IMR-90 (cell line): ENCODE data around the gene CCR8. TPM values are rescaled to one million over a fixed set of nuclear protein-coding genes. Genes with fewer than 3 reads are reported as not detected.

ENCODE experiments used
- ATAC-seq: fragments of 200-7000 bp; cut with Tn5 transposase; 2 replicates; pipeline ENCODE4 v1.9.1; 2020; ENCODE audit warnings: low read depth, mild to moderate bottlenecking, moderate library complexity
- BruUV-seq: library from RNA; stranded (reverse); fragments of 400-500 nt; replicated peaks from 2 replicates; lab custom pipeline; 2021; lab: Mats Ljungman, UMichigan
- CTCF ChIA-PET: fragments of 300-600 bp; formaldehyde crosslinking; extraction: SDS; loops from one replicate; lab custom pipeline; 2021; ENCODE audit warnings: antibody characterized with exemption; lab: Yijun Ruan, JAX
- POLR2A ChIA-PET: fragments of 300-600 bp; sonication (Branson Sonifier 250); formaldehyde crosslinking; loops from one replicate; lab custom pipeline; 2022; ENCODE audit warnings: antibody characterized with exemption; ENCODE audit not compliant: unreplicated experiment; lab: Charles Lee
- DNase-seq: peaks from one replicate; pipeline ENCODE4 v3.0.0; 2013
- H2AFZ ChIP-seq: replicated peaks from 2 replicates; pipeline ENCODE3; 2013; ENCODE audit warnings: low read length, mild to moderate bottlenecking; ENCODE audit not compliant: poor library complexity
- H2AK5ac ChIP-seq: 2 replicates; pipeline ENCODE4 v1.6.1; 2013; ENCODE audit warnings: low read depth, low read length, inconsistent platforms
- H2AK9ac ChIP-seq: replicated peaks from 2 replicates; pipeline ENCODE3; 2013; ENCODE audit warnings: mild to moderate bottlenecking, low read depth, low read length, moderate library complexity; ENCODE audit not compliant: poor library complexity
- H2BK120ac ChIP-seq: 2 replicates; pipeline ENCODE4 v1.6.1; 2013; ENCODE audit warnings: low read depth, low read length, inconsistent platforms
- H2BK15ac ChIP-seq: 3 replicates; pipeline ENCODE4 v1.6.1; 2013; ENCODE audit warnings: low read depth, low read length, inconsistent platforms
- H2BK20ac ChIP-seq: 2 replicates; pipeline ENCODE4 v1.6.1; 2013; ENCODE audit warnings: low read depth, mild to moderate bottlenecking, inconsistent platforms, low read length, moderate library complexity
- H2BK5ac ChIP-seq: 2 replicates; pipeline ENCODE4 v1.6.1; 2013; ENCODE audit warnings: mild to moderate bottlenecking, low read depth, low read length, inconsistent platforms; ENCODE audit not compliant: poor library complexity, severe bottlenecking
- H3K14ac ChIP-seq: replicated peaks from 2 replicates; pipeline ENCODE4 v1.6.1; 2013; ENCODE audit warnings: low read depth, low read length, inconsistent platforms
- H3K18ac ChIP-seq: 2 replicates; pipeline ENCODE4 v1.6.1; 2013; ENCODE audit warnings: low read depth, low read length, control low read depth
- H3K23ac ChIP-seq: 2 replicates; pipeline ENCODE4 v1.6.1; 2013; ENCODE audit warnings: low read depth, low read length, inconsistent platforms
- H3K27ac ChIP-seq: 2 replicates; pipeline ENCODE4 v1.5.1; 2013; ENCODE audit warnings: mild to moderate bottlenecking, control low read depth, low read length; ENCODE audit not compliant: insufficient read depth
- H3K27me3 ChIP-seq: 2 replicates; pipeline ENCODE4 v1.6.1; 2013; ENCODE audit warnings: low read length; ENCODE audit not compliant: control insufficient read depth, insufficient read depth
- H3K36me3 ChIP-seq: 2 replicates; pipeline ENCODE4 v1.6.1; 2013; ENCODE audit warnings: low read length, mixed read lengths; ENCODE audit not compliant: control insufficient read depth, insufficient read depth
- H3K4ac ChIP-seq: 2 replicates; pipeline ENCODE4 v1.6.1; 2013; ENCODE audit warnings: low read depth, low read length, inconsistent platforms
- H3K4me1 ChIP-seq: 2 replicates; pipeline ENCODE4 v1.6.1; 2013; ENCODE audit warnings: low read length, mixed read lengths; ENCODE audit not compliant: control insufficient read depth, insufficient read depth
- H3K4me2 ChIP-seq: 2 replicates; pipeline ENCODE4 v1.6.1; 2013; ENCODE audit warnings: low read depth, mild to moderate bottlenecking, control low read depth, low read length, moderate library complexity
- H3K4me3 ChIP-seq: 2 replicates; pipeline ENCODE4 v1.5.1; 2013; ENCODE audit warnings: low read depth, mild to moderate bottlenecking, control low read depth, low read length, moderate library complexity; ENCODE audit not compliant: insufficient read depth
- H3K56ac ChIP-seq: 2 replicates; pipeline ENCODE4 v1.6.1; 2013; ENCODE audit warnings: low read length, inconsistent platforms; ENCODE audit not compliant: insufficient read depth; ENCODE audit errors: extremely low read depth
- H3K79me1 ChIP-seq, 2 experiments: 2 replicates each; pipeline ENCODE4 v1.6.1; 2013; ENCODE audit warnings: low read length in 2 of 2, inconsistent platforms in 1 of 2, low read depth in 1 of 2
- H3K9ac ChIP-seq: 2 replicates; pipeline ENCODE4 v1.6.1; 2013; ENCODE audit warnings: low read depth, low read length, control low read depth
- H3K9me1 ChIP-seq: 2 replicates; pipeline ENCODE4 v1.6.1; 2013; ENCODE audit warnings: low read length, inconsistent platforms; ENCODE audit not compliant: insufficient read depth
- H3K9me3 ChIP-seq: 2 replicates; pipeline ENCODE4 v1.6.1; 2013; ENCODE audit warnings: low read length; ENCODE audit not compliant: control insufficient read depth, insufficient read depth
- H4K20me1 ChIP-seq: 2 replicates; pipeline ENCODE4 v1.6.1; 2013; ENCODE audit warnings: low read length, inconsistent platforms; ENCODE audit not compliant: insufficient read depth
- H4K5ac ChIP-seq: 2 replicates; pipeline ENCODE4 v1.6.1; 2013; ENCODE audit warnings: mild to moderate bottlenecking, low read depth, low read length, control low read depth
- H4K8ac ChIP-seq, 2 experiments: 2 replicates each; pipeline ENCODE4 v1.6.1; 2013; ENCODE audit warnings: low read depth in 2 of 2, low read length in 2 of 2, control low read depth in 1 of 2, inconsistent platforms in 1 of 2
- H4K91ac ChIP-seq: 2 replicates; pipeline ENCODE4 v1.6.1; 2013; ENCODE audit warnings: low read depth, low read length, inconsistent platforms; ENCODE audit not compliant: insufficient read depth
- BHLHE40 ChIP-seq: fragments of 150-350 bp; IDR thresholded peaks from 2 replicates; pipeline ENCODE4 v1.6.1; 2016; ENCODE audit warnings: mild to moderate bottlenecking, low read depth, low read length
- CEBPB ChIP-seq: IDR thresholded peaks from 2 replicates; pipeline ENCODE4 v1.6.1; 2012; ENCODE audit warnings: low read depth, low read length, improper control_type of control experiment
- CHD1 ChIP-seq: IDR thresholded peaks from 2 replicates; pipeline ENCODE4 v1.6.1; 2012; ENCODE audit warnings: low read depth, low read length, improper control_type of control experiment
- FOS ChIP-seq: fragments of 150-350 bp; IDR thresholded peaks from 2 replicates; pipeline ENCODE4 v1.6.1; 2016; ENCODE audit warnings: low read depth, low read length
- MAZ ChIP-seq: IDR thresholded peaks from 2 replicates; pipeline ENCODE4 v1.6.1; 2012; ENCODE audit warnings: low read depth, mild to moderate bottlenecking, low read length, improper control_type of control experiment, moderate library complexity, borderline replicate concordance
- MXI1 ChIP-seq: IDR thresholded peaks from 2 replicates; pipeline ENCODE4 v1.6.1; 2012; ENCODE audit warnings: low read depth, mild to moderate bottlenecking, low read length, moderate library complexity, borderline replicate concordance
- NFE2L2 ChIP-seq: fragments of 150-350 bp; IDR thresholded peaks from 2 replicates; pipeline ENCODE4 v1.6.1; 2016; ENCODE audit warnings: low read depth, mild to moderate bottlenecking, low read length
- POLR2A ChIP-seq: IDR thresholded peaks from 2 replicates; pipeline ENCODE4 v1.6.1; 2012; ENCODE audit warnings: mild to moderate bottlenecking, low read depth, low read length
- RAD21 ChIP-seq: IDR thresholded peaks from 2 replicates; pipeline ENCODE4 v1.6.1; 2012; ENCODE audit warnings: low read length, improper control_type of control experiment
- RCOR1 ChIP-seq: IDR thresholded peaks from 2 replicates; pipeline ENCODE4 v1.6.1; 2012; ENCODE audit warnings: mild to moderate bottlenecking, low read length, improper control_type of control experiment; ENCODE audit not compliant: insufficient replicate concordance
- RFX5 ChIP-seq: IDR thresholded peaks from 2 replicates; pipeline ENCODE4 v1.8.0; 2012; ENCODE audit warnings: low read depth, mild to moderate bottlenecking, low read length, moderate library complexity
- SMC3 ChIP-seq: fragments of 150-350 bp; IDR thresholded peaks from 2 replicates; pipeline ENCODE4 v1.6.1; 2016; ENCODE audit warnings: low read depth, mild to moderate bottlenecking, antibody characterized with exemption, low read length, moderate library complexity
- dilution Hi-C: fragments of 300-500 bp; cut with HindIII; formaldehyde crosslinking; loops from one replicate; pipeline ENCODE4 v1.14.3; 2018; ENCODE audit warnings: low sequenced_read_pairs; ENCODE audit not compliant: unreplicated experiment
- in situ Hi-C: fragments of 300-500 bp; cut with MboI; formaldehyde crosslinking; loops from 3 replicates; pipeline ENCODE4 v1.14.3; 2019; ENCODE audit warnings: low sequenced_read_pairs, inconsistent platforms, mixed read lengths
- intact Hi-C: fragments of 100-400 bp; cut with micrococcal nuclease; formaldehyde crosslinking; loops from 2 replicates; pipeline ENCODE4 v1.10.0; 2022
- polyA plus RNA-seq, 3 experiments: library from polyadenylated mRNA; depleted of rRNA; stranded (reverse); fragments of >200 nt; gene quantifications; 2 replicates each; pipeline ENCODE4 v1.2.3, GENCODE V29; 2012; ENCODE audit warnings: low replicate concordance in 1 of 3
- total RNA-seq: library from RNA; depleted of rRNA; stranded (reverse); fragments of >200 nt; gene quantifications from 2 replicates; pipeline ENCODE4 v1.2.3, GENCODE V29; 2012
- TF ChIP-seq, protein P1 (sequence below): fragments of 150-350 bp; IDR thresholded peaks from 2 replicates; pipeline ENCODE4 v1.6.1; 2016; ENCODE audit warnings: low read depth, mild to moderate bottlenecking, low read length, moderate library complexity, borderline replicate concordance
- TF ChIP-seq, protein P2 (sequence below): fragments of 150-350 bp; IDR thresholded peaks from 2 replicates; pipeline ENCODE4 v1.6.1; 2017; ENCODE audit warnings: mild to moderate bottlenecking, antibody characterized with exemption, low read length, low read depth

Gene CCR8
- total and polyA plus RNA-seq, 2 of the 4 experiments (the other 2 are of a cell fraction) = not detected

DNA sequence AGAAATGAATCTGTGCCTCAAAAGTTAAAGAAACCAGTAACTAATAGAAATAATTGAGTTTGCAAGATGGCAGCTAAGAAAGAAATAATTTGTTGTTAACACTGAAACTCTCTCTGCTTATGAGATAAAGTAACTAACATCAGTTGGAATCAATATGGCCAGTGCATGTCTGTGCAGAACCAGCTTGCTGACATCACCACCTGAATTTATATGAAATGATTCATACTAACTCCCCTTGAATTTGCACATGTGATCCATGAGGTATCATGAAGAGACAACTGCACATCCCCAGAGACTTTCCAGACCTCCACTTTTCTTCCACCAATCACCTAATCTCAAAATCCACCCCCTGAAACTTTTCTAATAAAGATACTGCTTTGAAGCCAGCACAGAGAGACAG lies 43.3 kb downstream of the CCR8 start:
- H4K8ac ChIP-seq = no peak overlapping the region
- no peak overlapping the region for H3K18ac ChIP-seq
- no peaks in the 10 kb centered on the region for H4K20me1 ChIP-seq
- H3K14ac ChIP-seq = no peak overlapping the region
- H3K9me3 ChIP-seq = no peaks in the 10 kb centered on the region
- no peak overlapping the region for H2AK5ac ChIP-seq
- no peak overlapping the region for H2AK9ac ChIP-seq
- H3K9me1 ChIP-seq = no peaks in the 10 kb centered on the region
- peaks cover 3% of the 10 kb centered on the region; the same call in 1 of the 2 replicates for H3K27me3 ChIP-seq
- no peak overlapping the region for H3K4ac ChIP-seq
- no peak overlapping the region for H3K56ac ChIP-seq
- BruUV-seq = no TSS peak
- no peak overlapping the region for H4K91ac ChIP-seq
- H3K79me1 ChIP-seq = no peaks in the 10 kb centered on the region
- peak; percentile 5 for DNase-seq
- no peak overlapping the region for H3K23ac ChIP-seq
- ATAC-seq = no peak
- H2BK120ac ChIP-seq = no peak overlapping the region
- no peaks in the 10 kb centered on the region for H3K4me1 ChIP-seq
- H3K9ac ChIP-seq = no peak overlapping the region
- no peak overlapping the region for H2AFZ ChIP-seq
- H4K5ac ChIP-seq = no peak overlapping the region
- intact Hi-C loops (no loop called here), in situ Hi-C loops (no loop called here), dilution Hi-C loops (no loop called here)
- H2BK15ac ChIP-seq = no peak overlapping the region
- H3K4me2 ChIP-seq = no peak overlapping the region
- TF ChIP-seq CHD1 (no peak), MAZ (no peak), MXI1 (no peak), POLR2A (no peak), CEBPB (no peak), RFX5 (no peak), NFE2L2 (no peak), SMC3 (no peak), BHLHE40 (no peak), RAD21 (no peak), FOS (no peak), RCOR1 (no peak)
- TF ChIP-seq, protein P1, sequence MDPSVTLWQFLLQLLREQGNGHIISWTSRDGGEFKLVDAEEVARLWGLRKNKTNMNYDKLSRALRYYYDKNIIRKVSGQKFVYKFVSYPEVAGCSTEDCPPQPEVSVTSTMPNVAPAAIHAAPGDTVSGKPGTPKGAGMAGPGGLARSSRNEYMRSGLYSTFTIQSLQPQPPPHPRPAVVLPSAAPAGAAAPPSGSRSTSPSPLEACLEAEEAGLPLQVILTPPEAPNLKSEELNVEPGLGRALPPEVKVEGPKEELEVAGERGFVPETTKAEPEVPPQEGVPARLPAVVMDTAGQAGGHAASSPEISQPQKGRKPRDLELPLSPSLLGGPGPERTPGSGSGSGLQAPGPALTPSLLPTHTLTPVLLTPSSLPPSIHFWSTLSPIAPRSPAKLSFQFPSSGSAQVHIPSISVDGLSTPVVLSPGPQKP = no peak
- TF ChIP-seq, protein P2, sequence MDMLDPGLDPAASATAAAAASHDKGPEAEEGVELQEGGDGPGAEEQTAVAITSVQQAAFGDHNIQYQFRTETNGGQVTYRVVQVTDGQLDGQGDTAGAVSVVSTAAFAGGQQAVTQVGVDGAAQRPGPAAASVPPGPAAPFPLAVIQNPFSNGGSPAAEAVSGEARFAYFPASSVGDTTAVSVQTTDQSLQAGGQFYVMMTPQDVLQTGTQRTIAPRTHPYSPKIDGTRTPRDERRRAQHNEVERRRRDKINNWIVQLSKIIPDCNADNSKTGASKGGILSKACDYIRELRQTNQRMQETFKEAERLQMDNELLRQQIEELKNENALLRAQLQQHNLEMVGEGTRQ = no peak
- H3K4me3 ChIP-seq = no peak overlapping the region
- ChIA-PET CTCF (no interaction called here), POLR2A (no interaction called here)
- no peak overlapping the region for H2BK20ac ChIP-seq
- H2BK5ac ChIP-seq = no peak overlapping the region
- H3K27ac ChIP-seq = no peak overlapping the region
- no peaks in the 10 kb centered on the region for H3K36me3 ChIP-seq
